Measurements from ENCODE around the gene HS3ST5. TPM values are rescaled to one million over a fixed set of nuclear protein-coding genes. Genes with fewer than 3 reads are reported as not detected.

Gene HS3ST5
- total RNA-seq, 1 donor from 2014 or later = not detected

DNA sequence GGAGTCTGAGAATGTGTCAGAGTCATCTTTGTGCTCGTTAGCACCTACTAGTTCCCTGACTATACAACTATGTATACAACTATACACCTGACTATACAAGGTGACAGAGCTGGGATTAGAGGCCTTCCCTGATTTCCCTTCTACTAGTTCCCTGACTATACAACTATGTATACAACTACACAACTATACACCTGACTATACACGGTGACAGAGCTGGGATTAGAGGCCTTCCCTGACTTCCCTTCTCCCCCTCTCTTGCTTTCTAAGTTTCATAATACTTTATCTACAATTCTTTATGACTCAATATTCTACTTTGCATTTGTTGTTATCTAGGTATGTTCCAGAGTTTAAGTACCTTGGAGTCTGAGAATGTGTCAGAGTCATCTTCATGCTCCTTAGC, 68.0 kb downstream of the HS3ST5 start:
- Histone ChIP-seq H3K4me1 (no peaks in the 10 kb centered on the region), H3K27me3 (no peaks in the 10 kb centered on the region), H3K27ac (no peak overlapping the region), H3K4me3 (no peak overlapping the region), H3K36me3 (no peaks in the 10 kb centered on the region), H3K9me3 (no peaks in the 10 kb centered on the region)
- TF ChIP-seq POLR2AphosphoS5 (IDR thresholded peaks at IDR 0.05; ENCODE audit: insufficient read depth in 1 of 2, low read depth in 1 of 2) = no peak
- no peak for TF ChIP-seq POLR2A (IDR thresholded peaks at IDR 0.05)
- TF ChIP-seq, protein P1, sequence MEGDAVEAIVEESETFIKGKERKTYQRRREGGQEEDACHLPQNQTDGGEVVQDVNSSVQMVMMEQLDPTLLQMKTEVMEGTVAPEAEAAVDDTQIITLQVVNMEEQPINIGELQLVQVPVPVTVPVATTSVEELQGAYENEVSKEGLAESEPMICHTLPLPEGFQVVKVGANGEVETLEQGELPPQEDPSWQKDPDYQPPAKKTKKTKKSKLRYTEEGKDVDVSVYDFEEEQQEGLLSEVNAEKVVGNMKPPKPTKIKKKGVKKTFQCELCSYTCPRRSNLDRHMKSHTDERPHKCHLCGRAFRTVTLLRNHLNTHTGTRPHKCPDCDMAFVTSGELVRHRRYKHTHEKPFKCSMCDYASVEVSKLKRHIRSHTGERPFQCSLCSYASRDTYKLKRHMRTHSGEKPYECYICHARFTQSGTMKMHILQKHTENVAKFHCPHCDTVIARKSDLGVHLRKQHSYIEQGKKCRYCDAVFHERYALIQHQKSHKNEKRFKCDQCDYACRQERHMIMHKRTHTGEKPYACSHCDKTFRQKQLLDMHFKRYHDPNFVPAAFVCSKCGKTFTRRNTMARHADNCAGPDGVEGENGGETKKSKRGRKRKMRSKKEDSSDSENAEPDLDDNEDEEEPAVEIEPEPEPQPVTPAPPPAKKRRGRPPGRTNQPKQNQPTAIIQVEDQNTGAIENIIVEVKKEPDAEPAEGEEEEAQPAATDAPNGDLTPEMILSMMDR (IDR thresholded peaks at IDR 0.05) = no peak
- intact Hi-C loops (cut with DNase I) = no loop called here
- no peak for DNase-seq (ENCODE audit: extremely low spot score in 2 of 2)

DNA sequence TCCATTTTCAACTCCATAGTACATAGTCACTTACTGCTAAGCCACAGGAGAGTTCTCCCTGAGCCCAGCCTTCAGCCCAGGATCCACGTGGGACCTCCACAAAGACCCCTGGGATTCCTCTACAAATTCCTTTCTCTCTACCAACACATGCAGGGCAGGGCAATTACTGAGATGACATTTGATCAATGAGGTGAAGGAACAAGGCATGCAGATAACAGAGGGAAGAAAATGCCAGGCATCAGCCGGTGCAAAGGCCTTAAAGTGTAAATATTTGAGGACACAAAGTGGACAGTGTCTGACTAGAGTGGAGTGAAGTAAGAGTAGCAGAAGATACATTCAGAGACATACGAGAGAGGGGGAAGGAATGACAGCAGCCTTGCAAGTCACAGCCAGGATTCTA, 70.2 kb downstream of the HS3ST5 start:
- Histone ChIP-seq H3K36me3 (no peaks in the 10 kb centered on the region), H3K9me3 (no peaks in the 10 kb centered on the region), H3K27me3 (no peaks in the 10 kb centered on the region), H3K4me3 (no peak overlapping the region), H3K27ac (no peak overlapping the region), H3K4me1 (no peaks in the 10 kb centered on the region)
- intact Hi-C loops (cut with DNase I) = no loop called here
- no peak for DNase-seq (ENCODE audit: extremely low spot score in 2 of 2)
- TF ChIP-seq, protein P1 (IDR thresholded peaks at IDR 0.05) = no peak
- no peak for TF ChIP-seq POLR2AphosphoS5 (IDR thresholded peaks at IDR 0.05; ENCODE audit: insufficient read depth in 1 of 2, low read depth in 1 of 2)
- TF ChIP-seq POLR2A (IDR thresholded peaks at IDR 0.05) = no peak

DNA sequence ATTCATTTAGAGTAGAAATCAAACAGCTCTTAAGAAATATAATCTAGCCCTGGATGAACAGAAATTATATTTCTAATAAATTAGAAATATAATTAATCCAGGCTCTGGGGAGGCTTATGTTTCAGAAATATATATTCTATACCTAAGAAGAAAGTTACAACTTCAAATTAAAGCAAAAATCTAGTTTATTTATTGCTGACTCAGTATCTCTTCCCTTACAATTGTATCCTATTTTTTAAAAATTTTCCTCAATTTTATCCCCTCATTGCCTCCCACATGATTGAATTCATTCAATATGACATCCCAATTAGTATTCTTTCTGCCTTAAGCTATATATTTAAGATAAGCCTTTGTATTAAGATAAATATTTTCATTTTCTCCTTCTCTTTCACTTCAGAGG, 71.4 kb downstream of the HS3ST5 start:
- TF ChIP-seq, protein P1 (IDR thresholded peaks at IDR 0.05) = no peak
- TF ChIP-seq POLR2AphosphoS5 (IDR thresholded peaks at IDR 0.05; ENCODE audit: insufficient read depth in 1 of 2, low read depth in 1 of 2) (no peak), POLR2A (IDR thresholded peaks at IDR 0.05) (no peak)
- Histone ChIP-seq H3K4me1 (no peaks in the 10 kb centered on the region), H3K36me3 (no peaks in the 10 kb centered on the region), H3K27ac (no peak overlapping the region), H3K4me3 (no peak overlapping the region), H3K9me3 (no peaks in the 10 kb centered on the region), H3K27me3 (no peaks in the 10 kb centered on the region)
- intact Hi-C loops (cut with DNase I) = no loop called here
- no peak for DNase-seq (ENCODE audit: extremely low spot score in 2 of 2)

DNA sequence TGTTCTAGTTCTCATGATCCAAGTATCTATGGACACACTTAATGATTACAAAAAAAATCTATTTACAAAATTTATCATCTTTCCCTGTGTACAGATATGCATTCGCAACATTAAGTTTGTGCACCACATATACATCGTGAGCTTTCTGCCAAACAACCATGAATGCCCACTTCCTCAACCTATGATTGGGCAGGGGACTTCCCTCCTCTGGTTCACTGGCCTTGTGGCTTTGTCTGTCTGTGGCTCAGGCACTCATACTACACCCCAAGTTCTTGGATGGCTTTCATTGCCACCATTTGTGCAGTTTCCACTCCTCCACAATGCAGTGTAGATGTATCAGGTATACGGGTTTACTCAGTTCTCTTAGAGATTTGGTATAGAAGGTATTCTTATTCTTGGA, 74.9 kb downstream of the HS3ST5 start:
- no peak for DNase-seq (ENCODE audit: extremely low spot score in 2 of 2)
- Histone ChIP-seq H3K27ac (no peak overlapping the region), H3K9me3 (no peaks in the 10 kb centered on the region), H3K27me3 (no peaks in the 10 kb centered on the region), H3K4me1 (no peaks in the 10 kb centered on the region), H3K36me3 (no peaks in the 10 kb centered on the region), H3K4me3 (no peak overlapping the region)
- TF ChIP-seq POLR2A (IDR thresholded peaks at IDR 0.05) (no peak), POLR2AphosphoS5 (IDR thresholded peaks at IDR 0.05; ENCODE audit: insufficient read depth in 1 of 2, low read depth in 1 of 2) (no peak)
- TF ChIP-seq, protein P1 (IDR thresholded peaks at IDR 0.05) = no peak
- intact Hi-C loops (cut with DNase I) = no loop called here

DNA sequence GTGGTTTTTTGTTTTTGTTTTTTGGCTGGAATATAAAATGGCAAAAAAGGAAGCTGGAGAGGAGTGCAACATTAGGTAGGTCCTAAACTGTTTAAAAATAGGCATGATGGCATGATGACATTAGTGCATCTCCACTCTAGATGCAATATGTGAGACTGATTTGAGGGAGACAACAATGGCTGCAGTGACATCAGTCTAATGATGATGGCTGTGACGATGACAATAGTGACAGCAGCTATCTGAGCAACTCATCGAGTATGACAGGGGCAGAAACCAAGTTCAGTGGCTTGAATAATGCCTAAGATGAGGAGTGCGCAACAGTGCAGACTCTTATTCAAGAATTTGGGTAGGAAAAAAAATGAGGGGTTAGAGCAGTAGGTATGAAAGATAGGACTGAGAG, 82.0 kb downstream of the HS3ST5 start:
- intact Hi-C loops (cut with DNase I) = no loop called here
- no peaks in the 10 kb centered on the region for H3K4me1 ChIP-seq
- no peaks in the 10 kb centered on the region for H3K9me3 ChIP-seq
- no peak for TF ChIP-seq POLR2A (IDR thresholded peaks at IDR 0.05)
- TF ChIP-seq, protein P1 (IDR thresholded peaks at IDR 0.05) = no peak
- TF ChIP-seq POLR2AphosphoS5 (IDR thresholded peaks at IDR 0.05; ENCODE audit: insufficient read depth in 1 of 2, low read depth in 1 of 2) = no peak
- H3K27me3 ChIP-seq = no peaks in the 10 kb centered on the region
- no peak for DNase-seq (ENCODE audit: extremely low spot score in 2 of 2)
- no peak overlapping the region for H3K4me3 ChIP-seq
- no peak overlapping the region for H3K27ac ChIP-seq
- no peaks in the 10 kb centered on the region for H3K36me3 ChIP-seq
